Activated T-helper 9 cell treated with anti-CD3 and anti-CD28 coated beads, Interleukin-2, amount 50 U/mL, for 16 hours (primary cell): Measurements from ENCODE around the gene F12.

Experiments used
- DNase-seq: peaks from one replicate; pipeline ENCODE4 v3.0.0-alpha.2; 2020; ENCODE audit warnings: low read depth

F12 gene

DNA sequence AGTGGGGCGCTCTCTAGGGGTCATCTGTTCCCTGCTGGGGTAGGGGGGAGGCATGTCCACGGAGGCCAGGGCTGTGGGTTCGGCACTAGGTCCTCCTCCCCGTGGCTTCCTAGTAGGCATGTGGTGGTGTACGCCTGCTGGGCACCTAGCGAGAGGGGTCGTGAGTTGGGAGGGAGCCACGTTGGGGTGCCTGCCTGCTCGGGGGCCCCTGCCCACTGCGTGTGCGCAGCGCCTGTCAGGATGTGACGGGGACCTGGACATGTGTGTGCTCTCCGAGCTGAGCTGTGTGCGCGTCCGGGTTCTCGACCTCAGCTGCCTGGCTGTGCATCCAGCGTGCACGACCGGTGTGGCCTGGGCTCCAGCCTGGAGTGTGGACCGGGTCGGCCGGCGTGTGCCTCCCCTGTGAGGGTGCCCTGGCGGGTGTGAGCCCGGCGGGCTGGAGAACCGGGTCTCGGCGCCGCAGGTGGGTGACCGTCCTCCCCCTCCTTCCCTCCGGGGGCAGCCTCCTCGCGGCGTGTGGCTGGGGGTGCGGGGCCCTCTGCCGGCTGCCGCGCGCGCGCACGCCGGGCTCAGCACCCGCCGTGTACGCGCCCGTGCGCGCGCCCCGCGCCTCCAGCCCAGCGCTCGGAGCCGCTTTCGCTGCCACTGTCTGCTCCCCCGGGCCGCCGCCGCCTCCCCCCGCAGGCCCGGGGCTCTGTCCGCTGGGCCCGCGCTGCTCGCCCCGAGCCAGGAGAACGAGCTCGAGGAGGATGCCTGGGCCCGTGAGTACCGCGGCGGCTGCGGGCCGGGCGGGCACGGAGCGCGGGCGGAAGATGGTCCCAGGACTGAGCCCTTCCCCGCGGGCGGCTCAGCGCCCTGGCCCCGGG is 37.1 kb upstream of the F12 start, which contains the start of gene PRR7:
Gene PRR7, plus strand, starts transcription at position 615 of the 866 bp plus-strand sequence. CDS start 8,254 bp downstream, outside the sequence.
- peak; percentile 64 for DNase-seq

DNA sequence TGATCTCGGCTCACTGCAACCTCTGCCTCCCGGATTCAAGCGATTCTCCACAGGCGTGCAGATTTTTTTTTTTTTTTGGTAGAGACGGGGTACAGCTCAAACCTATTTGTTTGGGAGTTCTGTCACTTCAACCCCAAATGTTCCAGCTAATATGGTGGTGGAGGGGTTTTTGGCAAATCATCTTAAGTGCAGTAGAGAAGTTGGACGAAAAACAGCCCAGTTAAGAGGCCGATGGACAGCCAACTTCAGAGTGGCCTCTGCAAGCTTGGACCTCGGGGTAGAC is 36.5 kb upstream of the F12 start:
- no peak for DNase-seq

DNA sequence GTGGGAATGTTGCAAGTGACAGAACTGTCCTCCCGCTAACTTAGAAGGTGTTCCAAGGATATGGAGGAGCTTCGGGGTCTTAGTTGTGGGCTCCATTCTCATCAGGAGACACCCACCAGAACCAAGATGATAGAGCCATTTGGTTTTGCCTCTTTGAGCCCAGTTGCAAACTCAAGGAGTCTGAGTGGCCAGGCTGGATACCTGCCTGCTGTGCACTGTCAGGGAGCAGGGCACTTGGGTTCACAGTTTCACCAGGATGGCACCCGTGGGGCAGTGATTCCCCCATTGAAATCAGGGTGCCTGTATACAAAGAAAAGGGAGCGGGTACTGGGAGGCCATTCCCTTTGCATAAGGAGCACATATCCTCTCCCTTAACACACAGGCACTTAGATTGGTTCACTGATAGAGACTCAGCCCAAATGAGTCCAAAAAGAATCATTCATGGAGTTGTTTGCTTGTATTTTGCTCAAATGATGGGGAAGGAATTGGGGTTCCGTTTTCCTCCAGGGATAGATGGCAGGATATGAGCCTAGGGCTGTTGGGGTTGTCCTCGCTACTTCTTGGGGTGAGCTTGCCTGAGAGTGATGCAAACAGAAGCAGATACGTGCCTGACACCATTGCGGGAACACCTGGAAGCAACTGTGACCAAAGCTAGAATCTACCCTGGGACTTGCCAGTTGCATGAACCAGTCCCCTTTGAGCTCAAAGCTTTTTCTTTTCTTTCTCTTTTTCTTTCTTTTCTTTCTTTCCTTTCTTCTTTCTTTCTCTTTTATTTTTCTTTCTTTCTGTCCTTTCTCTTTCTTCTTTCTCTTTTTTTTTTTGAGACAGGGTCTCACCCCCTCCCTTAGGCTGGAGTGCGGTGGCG is 35.9 kb upstream of the F12 start:
- no peak for DNase-seq

DNA sequence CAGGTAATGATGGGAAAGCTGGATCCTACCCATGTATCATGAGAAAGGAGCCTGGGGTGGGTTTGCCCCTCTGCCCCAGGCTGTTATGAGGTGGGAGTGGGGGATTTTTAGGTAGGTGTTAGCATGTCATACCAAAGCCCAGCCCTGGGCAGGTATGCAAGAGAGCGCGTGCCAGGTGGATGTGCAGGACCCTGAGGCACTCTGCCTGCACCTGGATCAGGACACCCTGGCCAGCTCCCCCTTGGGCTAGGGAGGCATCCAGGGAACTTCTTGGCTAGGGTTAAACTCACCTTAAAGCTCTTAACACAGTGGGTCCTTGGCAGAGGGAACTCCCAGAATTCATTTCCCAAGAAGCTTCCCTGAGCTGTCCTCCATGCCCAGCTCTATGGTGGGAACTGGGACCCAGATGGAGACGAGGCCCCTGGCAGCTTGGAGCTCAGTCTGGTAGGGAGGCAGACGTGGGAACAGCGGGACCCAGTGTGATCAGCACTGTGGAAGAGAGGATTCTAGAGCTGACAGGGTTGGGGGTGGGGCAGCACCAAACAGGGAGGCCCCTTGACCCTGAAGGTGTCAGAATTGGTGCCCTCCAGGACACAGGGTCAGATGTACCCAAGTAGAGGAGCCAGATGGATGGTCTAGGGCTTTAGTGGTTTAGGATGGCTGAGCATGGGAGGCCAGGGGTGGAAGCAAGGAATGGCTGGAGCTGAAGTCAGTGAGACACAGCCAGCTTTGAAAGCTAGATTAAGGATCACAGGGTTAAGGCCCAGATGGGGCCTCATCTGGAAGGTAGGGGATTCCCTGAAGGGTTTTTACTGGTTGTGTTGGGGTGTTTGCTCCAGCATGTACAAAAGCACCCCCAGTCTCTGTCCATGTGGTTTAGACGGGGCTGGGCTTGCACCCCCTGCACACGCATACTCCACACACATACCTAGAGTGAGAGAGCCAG is 35.0 kb upstream of the F12 start:
- no peak for DNase-seq

DNA sequence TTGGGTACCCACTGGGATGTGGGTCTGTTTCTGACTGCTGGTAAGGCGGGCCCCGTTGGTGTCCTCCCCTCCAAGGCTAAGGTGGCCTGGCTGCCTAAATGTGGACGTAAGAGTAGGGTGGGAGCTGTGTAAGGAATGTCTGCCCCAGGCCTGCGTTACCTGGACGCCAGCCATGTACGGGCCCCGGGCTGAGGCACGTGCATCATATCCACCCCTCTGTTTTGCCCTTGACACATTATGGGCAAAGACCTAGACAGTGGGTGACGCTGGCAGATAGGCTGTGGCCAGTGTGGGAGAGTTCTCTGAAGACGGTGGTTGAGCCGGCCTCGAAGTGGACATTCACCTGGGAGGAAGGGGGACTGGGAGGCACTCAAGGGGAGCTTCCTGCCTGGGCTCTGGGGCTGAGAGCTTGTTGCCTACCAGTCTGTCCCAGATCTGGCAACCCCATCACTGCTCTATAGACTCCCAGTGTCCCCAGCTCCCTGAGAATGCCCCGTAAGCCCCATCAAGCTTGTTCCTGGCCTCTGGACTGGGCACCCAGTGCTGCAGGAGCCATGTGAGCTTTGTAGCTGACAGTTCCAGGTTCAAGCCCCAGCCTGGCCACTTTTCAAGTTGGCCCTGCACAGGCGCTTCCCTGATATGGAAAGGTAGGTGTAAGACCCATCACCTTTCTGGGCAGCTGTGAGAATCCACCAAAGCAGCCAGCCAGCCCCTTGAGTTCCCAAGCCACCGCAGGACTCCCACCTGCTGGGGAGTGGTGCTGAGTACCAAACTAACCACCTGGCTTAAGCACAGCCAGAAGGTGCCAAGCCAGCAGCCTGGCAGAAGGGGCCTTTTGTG is 34.0 kb upstream of the F12 start:
- DNase-seq: no peak

DNA sequence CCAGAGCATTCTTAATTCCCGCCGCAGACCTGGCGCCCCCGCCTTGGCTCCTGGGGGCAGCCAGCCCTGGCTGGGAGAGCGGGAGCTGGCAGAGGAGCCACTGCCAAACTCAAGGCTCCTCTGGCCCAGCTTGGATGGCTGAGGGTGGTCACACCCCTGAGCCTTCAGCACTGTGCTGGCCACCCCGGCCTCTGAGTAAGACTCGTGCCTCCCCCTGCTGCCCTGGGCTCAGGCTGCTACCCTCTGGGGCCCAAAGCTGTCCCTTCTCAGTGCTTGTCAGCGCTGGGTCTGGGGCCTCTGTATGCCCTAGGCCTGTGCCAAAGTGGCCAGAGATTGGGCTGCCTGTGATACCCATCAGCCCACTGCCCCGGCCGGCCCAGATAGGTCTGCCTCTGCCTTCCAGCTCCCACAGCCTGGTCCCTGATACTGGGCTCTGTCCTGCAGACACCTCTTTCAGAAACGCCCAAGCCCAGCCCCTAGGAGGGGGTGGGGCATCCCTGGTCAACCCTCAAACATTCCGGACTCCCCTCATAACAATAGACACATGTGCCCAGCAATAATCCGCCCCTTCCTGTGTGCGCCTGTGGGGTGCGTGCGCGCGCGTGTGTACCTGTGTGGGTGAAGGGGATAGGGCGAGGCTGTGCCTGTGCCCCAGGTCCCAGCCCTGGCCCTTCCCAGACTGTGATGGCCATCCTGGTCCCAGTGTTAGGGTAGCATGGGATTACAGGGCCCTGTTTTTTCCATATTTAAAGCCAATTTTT is 32.9 kb upstream of the F12 start:
- DNase-seq: no peak

DNA sequence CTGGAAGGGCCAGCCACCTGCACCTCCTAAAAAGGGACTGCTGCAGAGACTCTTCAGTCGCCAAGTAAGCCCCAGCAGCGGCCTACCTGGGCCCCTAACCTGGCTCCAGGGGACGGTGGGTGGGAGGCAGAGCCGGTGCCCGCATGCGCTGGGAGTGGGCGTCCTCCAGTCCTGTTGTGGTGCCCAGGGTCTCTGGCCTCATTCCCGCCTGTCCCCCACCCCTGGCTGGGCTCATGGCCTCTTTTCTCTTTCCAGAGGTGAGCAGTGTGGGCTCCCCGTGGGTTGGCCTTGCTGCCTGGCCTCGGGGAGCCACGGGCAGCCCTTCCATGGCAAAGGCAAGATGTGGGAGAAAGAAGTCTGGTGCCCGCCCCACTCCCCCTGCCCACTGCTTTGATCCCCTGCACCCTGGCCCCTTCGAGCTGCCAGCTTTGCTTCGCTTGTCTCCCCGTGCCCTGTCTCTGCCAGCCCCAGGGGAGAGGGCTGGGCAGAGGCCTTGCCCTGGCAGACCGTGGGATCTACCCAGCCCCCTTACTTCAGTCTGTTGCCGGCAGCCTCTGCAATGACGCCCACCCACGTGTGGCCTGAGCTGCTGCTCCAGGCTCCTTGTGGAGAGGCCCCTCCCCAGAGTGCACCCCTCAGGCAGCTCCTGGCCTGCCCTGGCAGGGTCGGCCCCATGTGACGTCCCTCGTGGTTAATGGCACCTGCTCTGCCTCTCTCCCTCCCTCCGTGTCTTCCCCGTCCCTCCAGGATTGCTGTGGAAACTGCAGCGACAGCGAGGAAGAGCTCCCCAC is 31.8 kb upstream of the F12 start:
- DNase-seq: no peak

DNA sequence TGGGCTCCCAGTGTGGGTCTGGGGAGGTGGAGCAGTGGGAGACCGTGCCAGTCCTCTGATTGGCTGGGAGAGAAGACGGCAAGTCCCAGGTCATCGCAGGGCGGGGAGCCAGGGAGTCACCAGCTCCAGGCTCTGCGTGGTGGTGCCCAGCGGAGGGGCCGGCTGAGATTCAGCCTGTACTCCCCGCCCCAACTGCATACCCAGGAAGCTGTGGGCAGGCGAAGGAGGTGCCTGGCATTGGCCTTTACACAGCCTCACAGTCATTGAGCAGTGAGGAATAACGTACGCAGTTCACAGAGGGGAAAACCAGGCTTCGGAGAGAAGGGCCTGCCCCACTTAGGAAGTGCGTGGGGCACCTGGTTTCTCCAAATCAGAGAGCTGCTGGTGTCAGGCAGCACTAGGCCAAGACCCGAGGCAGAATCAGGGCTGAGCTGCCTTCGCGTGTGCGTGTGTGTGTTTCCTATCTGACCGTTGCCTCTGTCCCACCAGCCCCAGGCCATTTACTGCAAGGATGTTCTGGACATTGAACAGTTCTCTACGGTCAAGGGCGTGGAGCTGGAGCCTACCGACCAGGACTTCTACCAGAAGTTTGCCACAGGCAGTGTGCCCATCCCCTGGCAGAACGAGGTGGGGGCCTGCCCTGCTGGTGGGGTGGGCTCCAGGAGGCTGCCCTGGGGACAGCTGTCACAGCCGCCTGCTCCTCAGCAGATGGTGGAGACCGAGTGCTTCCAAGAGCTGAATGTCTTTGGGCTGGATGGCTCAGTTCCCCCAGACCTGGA is 31.0 kb upstream of the F12 start:
- DNase-seq: peak; percentile 42

DNA sequence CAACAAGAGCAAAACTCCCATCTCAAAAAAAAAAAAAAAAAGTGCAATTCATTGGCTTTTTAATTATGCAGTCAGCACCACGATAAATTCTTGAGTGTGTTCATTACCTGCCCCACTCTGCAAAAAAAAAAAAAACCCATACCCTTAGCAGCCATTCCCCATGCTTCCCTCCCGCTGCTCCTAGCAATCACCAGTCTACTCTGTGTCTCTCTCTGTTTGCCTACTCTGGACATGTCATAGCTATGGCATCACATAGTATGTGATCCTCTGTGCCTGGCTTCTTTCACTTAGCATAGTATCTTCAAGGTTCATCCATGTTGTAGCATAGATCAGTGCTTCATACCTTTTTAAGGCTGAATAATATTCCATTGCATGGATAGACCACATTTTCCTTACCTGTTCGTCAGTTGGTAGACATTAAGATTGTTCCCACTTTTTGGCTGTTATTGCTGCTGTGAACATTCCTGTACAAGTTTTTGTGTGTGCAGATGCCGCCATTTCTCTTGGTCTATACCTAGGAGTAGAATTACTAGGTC is 30.2 kb upstream of the F12 start:
- DNase-seq: no peak

DNA sequence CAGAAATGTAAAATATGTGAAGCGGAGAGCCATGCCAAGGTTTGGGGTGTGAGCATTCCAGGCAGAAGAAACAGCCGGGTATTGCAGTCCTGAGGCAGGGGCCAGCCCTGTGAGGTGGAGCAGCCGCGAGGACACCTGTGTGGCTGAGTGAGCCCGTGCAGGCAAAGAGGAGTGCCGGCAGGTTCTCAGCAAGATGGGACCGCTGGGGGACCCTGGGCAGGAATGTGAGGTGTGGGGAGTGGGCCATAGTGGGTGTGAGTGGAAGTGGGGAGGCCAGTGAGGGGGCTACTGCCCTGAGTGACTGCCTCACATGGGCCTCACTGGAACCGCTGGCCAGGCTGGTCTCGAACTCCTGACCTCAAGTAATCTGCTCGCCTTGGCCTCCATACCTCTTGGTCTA is 29.1 kb upstream of the F12 start:
- DNase-seq: no peak

DNA sequence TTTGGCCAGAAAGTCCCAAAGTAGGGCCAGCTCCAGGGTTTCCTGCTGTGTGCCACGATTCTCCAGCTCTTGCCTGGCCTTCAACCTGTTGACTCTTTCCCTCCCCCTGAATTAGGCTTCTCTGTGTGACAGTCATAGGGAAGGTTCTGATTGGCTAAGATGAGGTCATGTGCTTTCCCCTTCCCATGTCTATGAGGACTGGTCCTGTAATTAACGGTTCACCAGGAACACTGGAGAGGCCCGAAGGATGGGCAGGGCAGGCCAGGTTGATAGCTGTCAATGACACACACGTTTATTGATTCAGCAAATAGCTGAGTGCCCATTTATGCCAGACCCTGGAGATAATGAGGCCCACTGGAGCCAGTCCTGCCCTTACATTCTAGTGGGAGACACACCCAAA is 28.3 kb upstream of the F12 start:
- no peak for DNase-seq

DNA sequence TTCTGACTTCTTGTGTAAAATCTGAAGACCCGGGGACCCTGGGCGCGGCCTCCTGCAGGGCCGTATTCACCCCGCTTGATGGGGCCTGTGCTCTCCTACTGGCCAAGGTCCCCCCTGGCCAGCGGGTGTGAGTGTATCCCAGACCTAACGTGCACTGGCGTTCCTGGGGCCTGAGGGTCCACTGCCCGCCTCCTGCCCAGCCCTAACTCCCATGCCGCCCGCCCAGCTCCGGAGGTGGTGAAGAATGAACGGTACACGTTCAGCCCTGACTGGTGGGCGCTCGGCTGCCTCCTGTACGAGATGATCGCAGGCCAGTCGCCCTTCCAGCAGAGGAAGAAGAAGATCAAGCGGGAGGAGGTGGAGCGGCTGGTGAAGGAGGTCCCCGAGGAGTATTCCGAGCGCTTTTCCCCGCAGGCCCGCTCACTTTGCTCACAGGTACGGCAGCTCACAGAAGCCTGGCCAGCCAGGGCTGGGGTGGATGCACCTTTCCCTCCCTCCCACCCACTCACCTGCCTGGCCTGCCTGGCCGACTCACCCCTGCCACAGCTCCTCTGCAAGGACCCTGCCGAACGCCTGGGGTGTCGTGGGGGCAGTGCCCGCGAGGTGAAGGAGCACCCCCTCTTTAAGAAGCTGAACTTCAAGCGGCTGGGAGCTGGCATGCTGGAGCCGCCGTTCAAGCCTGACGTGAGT is 26.6 kb upstream of the F12 start:
- no peak for DNase-seq

DNA sequence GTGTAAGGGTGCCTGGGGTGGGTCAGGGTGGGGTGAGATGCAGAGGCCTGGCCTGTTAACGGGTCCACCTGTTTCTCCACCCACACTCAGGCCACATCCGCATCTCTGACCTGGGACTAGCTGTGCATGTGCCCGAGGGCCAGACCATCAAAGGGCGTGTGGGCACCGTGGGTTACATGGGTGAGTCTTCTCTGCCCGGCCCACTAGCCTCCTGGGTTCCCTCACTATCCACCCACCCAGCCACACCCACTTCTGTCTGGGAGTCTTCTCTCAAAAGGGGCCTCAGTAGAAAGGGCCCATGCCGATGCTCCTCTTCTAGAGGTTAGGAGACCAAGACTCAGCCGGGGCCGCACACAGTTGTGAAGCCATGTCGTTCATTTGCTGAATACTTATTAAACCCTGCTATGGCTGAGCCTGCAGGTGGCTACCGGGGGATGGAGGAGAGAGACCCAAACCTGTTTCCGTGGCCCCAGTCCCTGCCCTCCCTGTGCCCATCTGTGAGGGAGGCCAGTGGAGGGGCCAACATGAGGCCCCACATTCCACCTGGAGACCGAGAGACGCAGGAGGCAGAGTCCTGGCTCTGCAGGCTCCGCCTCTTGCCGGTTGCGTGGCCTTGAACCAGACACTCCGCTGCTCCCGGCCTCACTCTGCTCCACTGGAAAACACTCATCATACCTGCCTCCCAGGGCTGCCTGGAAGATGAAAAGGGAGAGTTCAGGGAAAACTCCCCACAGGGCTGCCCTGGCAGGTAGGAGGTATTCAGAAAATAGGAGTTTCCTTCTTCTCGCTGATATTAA is 25.8 kb upstream of the F12 start:
- DNase-seq: no peak

DNA sequence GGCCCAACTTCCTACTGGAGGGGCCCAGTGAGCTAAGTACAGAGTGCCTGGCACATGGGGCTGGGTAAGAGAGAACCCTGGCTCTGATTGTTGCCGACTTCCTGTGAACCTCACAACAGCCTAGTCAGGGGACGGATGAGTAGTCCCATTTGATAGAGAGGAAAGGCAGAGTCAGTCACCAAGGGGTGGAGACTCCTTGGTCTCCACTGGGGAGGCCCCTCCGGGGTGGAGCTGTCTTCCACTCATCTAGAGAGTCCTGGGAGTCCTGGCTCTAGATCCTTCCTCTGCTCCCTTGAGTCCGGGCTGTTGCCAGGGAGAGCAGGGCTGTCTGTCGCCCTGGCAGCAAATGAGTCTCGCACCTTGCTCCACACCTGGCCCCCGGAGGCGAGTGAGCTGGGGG is 25.1 kb upstream of the F12 start:
- DNase-seq: no peak

DNA sequence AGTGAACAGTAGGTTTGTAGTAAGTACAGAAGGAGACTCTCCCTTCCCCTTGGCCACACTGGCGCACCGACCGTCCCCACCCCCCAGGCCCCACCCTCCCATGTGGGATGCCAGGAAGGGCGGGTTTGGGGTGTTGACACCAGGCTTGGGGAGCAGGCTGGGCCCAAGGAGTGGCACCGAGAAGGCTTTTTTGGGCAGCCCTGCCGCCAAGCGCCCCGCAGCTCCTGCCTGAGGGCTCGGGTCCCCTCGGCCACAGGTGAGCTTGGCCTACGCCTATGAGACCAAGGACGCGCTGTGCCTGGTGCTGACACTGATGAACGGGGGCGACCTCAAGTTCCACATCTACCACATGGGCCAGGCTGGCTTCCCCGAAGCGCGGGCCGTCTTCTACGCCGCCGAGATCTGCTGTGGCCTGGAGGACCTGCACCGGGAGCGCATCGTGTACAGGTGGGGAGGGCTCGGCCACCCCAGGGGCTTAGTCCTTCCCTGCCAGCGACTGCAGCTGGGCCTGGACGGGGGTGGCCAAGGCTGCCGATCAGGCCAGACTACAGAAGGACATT is 24.4 kb upstream of the F12 start:
- no peak for DNase-seq

DNA sequence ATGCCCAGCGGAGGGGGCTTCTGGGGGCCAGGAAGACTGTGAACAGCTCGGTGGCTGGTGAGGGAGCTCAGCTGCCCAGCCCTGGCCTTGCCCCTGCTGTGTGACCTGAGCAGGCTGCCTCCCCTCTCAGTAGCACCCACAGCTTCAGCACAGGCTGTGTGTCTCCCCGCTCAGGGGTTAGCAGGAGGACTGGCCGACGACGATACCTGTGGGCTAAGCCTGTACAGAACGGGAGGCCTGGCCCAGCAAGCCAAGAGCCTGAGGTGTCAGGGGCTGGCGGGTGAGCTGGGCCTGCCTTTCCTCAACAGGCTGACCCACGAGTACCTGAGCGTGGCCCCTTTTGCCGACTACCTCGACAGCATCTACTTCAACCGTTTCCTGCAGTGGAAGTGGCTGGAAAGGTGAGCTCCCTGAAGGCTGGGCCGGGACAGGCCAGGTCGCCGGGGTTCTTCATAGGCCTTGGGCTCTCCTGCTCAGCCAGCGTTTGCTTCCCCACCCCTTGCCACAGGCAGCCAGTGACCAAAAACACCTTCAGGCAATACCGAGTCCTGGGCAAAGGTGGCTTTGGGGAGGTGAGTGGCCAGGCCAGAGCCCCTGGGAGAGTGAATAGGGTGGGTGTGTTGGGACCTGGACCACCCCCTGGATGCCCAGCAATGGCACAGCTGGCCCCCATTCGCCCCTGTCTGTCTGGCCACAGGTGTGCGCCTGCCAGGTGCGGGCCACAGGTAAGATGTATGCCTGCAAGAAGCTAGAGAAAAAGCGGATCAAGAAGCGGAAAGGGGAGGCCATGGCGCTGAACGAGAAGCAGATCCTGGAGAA is 23.7 kb upstream of the F12 start:
- DNase-seq: no peak
